Measurements from ENCODE around the gene CREB3L2. TPM values are rescaled to one million over a fixed set of nuclear protein-coding genes. Genes with fewer than 3 reads are reported as not detected.
"Not testable (repeated sequence)": the region's sequence is repeated elsewhere in the genome, so short reads cannot be mapped to it uniquely, and the experiment has no call there.

CREB3L2 gene
- 25.2 and 29.5 TPM in 2 replicates for total RNA-seq

GRCh38 chr7:138001529-138002095, at the start of gene CREB3L2:
Gene CREB3L2, minus strand, starts transcription at chr7:138002086. Its CDS starts 381 bp downstream, at chr7:138001705.
- peak in 1 of 2 donors; percentile 69 for DNase-seq (ENCODE audit: low read depth in 2 of 2)

DNA sequence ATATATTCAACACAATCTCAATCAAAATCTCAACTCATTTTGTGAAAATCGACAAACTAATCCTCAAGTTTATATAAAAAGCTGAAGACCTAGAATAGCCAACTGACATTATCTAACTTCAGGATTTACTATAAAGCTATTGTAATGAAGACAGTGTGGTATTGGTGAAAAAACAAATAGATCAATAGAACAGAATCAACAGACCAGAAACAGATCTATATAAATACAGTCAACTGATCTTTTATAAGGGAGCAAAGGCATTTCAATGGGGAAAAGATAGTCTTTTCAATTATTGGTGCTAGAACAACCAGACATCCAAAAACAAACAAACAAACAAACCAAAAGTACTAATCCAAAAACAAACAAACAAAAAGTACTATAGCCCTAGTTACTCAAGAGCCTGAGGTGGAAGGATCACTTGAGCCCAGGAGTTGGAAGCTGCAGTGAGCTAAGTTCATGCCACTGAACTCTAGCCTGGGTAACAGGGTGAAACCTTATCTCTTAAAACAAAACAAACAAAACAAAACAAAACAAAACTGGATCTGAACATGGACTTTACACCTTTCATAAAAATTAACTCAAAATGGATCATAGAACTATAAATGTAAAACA, 47.7 kb upstream of the CREB3L2 start:
- no peak for DNase-seq (ENCODE audit: low read depth in 2 of 2)

GRCh38 chr7:138047907-138048306, 46.0 kb upstream of the CREB3L2 start:
- no peak for DNase-seq (ENCODE audit: low read depth in 2 of 2)

DNA sequence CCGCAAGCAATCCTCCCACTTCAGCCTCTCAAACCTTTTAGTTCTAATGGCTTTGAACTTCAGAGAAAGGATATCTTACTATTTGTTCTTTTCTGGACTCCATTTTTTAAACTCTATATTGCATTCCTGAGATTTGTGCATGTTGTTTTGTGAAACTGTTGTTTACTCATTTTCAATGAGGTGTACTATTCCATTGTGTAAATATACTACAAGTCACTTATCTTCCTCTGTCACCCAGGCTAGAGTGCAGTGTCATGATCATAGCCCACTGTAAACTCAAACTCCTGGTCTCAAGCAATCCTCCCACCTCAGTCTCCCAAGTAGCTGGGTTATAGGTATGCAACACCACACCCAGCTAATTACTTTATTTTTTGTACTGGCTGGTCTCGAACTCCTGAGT, 43.0 kb upstream of the CREB3L2 start:
- no peak for DNase-seq (ENCODE audit: low read depth in 2 of 2)

DNA sequence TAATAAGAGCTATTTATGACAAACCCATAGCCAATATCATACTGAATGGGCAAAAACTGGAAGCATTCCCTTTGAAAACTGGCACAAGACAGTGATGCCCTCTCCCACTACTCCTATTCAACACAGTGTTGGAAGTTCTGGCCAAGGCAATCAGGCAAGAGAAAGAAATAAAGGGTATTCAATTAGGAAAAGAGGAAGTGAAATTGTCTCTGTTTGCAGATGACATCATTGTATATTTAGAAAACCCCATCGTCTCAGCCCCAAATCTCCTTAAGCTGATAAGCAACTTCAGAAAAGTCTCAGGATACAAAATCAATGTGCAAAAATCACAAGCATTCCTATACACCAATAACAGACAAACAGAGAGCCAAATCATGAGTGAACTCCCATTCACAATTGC, 38.2 kb upstream of the CREB3L2 start:
- DNase-seq (ENCODE audit: low read depth in 2 of 2): not testable (repeated sequence)

- DNase-seq (ENCODE audit: low read depth in 2 of 2): no peak
These were observed 34.2 kb upstream of the CREB3L2 start for GRCh38 chr7:138036135-138036534.

- DNase-seq (ENCODE audit: low read depth in 2 of 2): no peak
These were observed 31.4 kb upstream of the CREB3L2 start for GRCh38 chr7:138033241-138033640.

- no peak for DNase-seq (ENCODE audit: low read depth in 2 of 2)
These were observed 30.9 kb upstream of the CREB3L2 start for GRCh38 chr7:138032770-138033169.

- DNase-seq (ENCODE audit: low read depth in 2 of 2): no peak
These were observed 30.3 kb upstream of the CREB3L2 start for GRCh38 chr7:138032186-138032585.

DNA sequence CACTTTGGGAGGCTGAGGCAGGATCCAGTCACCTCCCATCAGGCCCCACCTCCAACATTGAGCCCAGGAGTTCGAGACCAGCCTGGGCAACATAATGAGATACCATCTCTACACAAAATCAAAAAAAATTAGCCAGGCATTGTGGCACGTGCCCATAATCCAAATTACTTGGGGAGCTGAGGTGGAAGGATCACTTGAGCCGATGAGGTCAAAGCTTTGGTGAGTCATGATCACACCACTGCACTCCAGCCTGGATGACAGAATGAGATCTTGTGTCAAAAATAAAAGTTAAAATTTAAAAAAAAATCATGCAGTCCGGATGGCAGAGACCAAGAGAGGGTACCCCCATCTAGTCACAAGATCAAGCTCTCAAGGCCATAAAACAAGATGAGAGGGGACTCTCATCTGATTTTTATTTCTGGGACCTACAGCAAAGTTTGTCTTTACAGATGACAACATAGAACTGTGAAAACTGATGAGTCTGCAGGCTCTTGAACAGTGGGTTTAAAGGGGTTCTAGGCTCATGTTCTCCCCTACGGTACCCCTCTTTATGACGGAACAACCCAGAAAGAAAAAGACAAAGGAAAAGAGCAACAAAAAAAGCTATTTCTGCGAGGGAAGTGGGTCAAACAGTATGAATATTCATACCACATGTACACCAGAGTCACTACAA, 28.9 kb upstream of the CREB3L2 start:
- DNase-seq (ENCODE audit: low read depth in 2 of 2): no peak

DNA sequence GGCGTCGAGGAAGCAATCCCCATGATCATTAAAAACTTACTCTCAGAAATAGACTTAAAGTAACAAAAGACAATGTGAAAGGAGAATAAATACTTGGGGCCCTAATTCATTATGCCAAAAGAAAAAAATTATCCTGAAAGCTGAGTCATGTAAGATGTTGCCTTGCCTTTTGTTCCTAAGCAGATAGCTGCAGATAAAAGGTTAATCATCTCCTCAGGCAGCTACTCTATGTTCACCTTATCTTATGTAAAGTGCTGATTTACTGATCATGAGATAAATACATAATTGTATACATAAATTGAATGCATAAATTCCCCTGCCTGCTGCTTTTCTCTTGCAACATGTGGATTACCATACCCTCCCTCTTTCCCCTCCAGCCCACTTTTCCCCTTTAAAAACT, 28.1 kb upstream of the CREB3L2 start:
- no peak for DNase-seq (ENCODE audit: low read depth in 2 of 2)

DNA sequence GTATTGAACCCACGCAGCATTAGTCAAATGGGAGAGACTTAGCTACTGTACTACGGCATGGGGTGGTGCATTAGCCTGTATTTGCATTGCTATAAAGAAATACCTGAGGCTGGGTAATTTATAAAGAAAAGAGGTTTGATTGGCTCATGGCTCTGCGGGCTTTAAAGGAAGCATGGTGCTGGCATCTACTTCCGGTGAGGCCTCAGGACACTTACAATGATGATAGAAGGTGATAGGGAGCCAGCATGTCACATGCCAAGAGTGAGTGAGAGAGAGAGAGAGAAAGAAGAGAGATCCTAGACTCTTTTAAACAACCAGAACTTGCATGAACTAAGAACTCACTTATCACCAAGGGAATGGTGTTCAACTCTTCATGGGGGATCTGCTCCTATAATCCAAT, 27.2 kb upstream of the CREB3L2 start:
- no peak for DNase-seq (ENCODE audit: low read depth in 2 of 2)

- DNase-seq (ENCODE audit: low read depth in 2 of 2): no peak
These were observed 25.2 kb upstream of the CREB3L2 start for GRCh38 chr7:138027100-138027499.

DNA sequence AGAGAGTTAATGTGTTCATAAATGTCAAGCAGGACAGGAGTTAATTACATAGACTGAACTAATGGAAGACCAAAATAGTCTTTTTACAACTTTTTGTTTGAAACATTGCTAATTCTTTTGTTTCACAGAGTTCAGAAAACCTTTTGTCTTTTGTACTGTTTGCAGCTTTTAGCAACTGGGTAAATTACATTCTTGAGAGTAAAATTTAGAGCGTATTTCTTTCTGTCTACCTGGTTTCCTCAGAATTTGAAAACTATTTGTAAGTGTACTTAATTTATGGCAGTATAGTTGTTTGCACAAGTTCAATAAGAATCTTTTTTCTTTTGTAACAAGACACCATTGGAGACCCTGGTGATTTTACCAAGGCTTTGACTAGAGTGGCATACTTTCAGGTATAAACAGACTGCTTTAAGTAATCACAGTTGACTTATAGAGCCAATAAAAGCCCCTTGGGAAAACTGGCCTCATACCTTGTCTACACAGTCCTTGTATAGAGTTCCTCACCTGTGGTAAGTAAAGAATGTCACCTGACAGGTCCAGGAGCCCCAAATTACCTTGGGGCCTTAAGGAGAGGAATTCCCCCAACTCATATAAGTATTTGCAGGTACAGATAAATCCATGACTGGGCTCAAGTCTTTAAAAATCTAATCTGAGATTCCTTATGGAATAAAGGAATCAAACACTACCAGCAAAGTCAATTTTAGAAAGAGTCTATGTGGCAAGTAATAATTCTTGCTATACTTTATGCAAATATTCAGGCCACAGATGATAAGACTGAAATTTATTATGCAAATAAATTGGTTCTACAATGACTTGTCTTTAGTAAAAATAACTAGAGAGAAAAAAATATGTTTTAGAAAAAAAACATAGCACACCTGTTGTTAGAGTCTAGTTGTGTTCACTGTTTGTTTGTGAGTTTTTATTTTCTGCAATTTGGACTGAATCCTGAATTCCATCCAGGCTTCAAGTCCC, 23.6 kb upstream of the CREB3L2 start:
- DNase-seq (ENCODE audit: low read depth in 2 of 2): no peak

- DNase-seq (ENCODE audit: low read depth in 2 of 2): no peak
These were observed 22.9 kb upstream of the CREB3L2 start for GRCh38 chr7:138024765-138025164.

DNA sequence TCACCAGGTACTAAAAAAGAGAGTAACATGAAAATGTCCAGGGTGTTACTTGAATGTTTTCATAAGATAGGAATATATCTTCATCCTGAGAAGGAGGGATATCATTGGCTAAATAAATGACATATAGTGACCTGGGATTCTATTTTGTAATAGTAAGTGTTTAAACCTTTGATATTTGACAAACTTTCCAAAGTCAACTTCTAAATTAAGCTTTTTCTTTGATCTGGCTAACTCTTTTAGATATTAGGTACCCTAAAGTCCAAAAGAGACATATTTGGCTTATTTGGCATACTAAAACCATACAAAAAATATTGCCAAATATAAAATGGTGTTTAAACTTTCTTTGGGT, 22.4 kb upstream of the CREB3L2 start:
- no peak for DNase-seq (ENCODE audit: low read depth in 2 of 2)

GRCh38 chr7:138023618-138024342, 21.9 kb upstream of the CREB3L2 start:
- no peak for DNase-seq (ENCODE audit: low read depth in 2 of 2)

DNA sequence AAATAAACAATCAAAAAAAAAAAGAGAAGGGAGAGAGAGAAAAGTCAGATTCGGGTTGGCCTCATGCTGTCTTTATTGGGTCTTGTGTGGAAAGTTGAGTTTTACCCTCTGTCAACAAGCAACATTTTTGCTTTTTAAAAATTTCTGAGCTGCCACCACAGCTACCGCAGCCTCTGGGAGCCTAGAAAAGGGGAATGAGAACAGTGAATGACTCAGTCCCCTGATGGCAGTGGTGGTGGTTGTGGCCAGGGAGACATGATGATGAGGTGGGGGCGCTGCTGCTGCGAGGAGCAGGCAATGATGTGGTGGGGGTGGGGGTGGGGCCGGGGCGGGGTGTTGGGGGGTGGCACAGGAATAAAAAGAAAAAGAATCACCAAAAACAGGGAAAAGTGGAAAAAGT, 20.0 kb upstream of the CREB3L2 start:
- no peak for DNase-seq (ENCODE audit: low read depth in 2 of 2)

DNA sequence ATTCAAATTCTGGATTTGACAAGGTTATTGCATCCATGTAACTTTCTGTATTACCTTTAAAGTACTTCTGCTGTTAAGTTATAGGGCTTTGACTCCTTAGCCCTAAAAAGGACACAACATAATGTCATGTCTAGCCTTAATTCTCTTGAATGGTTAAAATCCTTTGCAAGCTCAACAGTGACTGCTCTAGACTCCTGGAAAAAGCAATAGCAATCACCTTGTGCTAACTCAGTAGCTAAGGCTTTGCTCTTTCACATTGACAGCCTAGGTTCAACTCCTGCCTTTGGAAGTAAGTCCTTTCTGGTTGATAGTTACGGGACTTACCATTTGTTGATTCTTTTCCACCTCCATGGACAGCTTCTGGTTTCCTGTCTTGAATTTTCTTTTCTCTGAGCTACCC, 16.1 kb upstream of the CREB3L2 start:
- DNase-seq (ENCODE audit: low read depth in 2 of 2): no peak

DNA sequence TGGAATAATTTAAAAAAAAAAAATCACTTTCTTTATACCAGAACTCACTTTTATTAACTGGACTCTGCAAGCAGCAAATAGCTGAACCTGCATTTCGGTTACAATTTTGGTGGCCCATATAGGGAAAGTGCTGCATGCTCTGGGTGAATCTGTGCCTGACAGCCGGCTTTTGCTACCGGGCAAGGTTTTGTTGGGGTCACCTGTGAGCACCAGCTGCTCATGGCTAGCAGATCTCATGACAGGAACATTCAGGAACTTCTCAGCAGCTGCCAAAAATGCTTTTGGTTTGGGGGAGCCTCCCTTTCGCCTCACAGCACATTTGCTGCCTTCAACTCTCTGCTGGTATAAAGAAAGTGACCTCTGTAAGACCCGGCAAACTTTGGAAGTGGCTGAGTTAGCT, 13.2 kb upstream of the CREB3L2 start:
- DNase-seq (ENCODE audit: low read depth in 2 of 2): no peak

- DNase-seq (ENCODE audit: low read depth in 2 of 2): no peak
These were observed 12.8 kb upstream of the CREB3L2 start for GRCh38 chr7:138014686-138015085.
